Cerebellar cortex (tissue), 1 donor: ENCODE measurements around the gene GREB1L.

Source experiments
- DNase-seq: peaks from one replicate; pipeline ENCODE4 v3.0.0-alpha.2; 2015; ENCODE audit warnings: low spot score

GREB1L gene

DNA sequence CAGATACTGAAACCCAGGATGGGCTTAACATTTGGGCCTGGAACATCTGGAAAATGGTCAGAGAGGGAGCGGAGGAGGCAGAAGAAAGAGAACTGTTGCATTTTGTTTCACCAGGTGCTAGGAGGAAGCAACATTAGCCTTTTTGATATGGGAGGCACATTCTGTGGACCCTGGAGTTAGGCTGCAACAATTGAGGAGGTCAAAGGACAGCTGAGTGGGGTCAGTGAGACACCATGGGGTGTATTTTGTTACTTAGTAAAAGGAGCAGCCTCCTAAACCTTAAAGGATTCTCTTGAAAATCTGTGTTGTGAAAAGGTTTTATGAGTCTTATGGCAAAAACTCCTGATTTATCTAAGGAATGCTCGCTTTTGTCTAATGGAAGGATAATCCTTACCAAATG, 124.9 kb downstream of the GREB1L start:
- DNase-seq: peak; percentile 31

- peak; percentile 67 for DNase-seq
These were observed 127.1 kb downstream of the GREB1L start for GRCh38 chr18:21369146-21369545.

GRCh38 chr18:21369597-21369996, 127.6 kb downstream of the GREB1L start:
- DNase-seq: peak; percentile 26

GRCh38 chr18:21383031-21383430, 141.0 kb downstream of the GREB1L start:
- DNase-seq: no peak

- DNase-seq: no peak
These were observed 144.7 kb downstream of the GREB1L start for GRCh38 chr18:21386523-21387240.

GRCh38 chr18:21387886-21388285, 145.9 kb downstream of the GREB1L start:
- no peak for DNase-seq

GRCh38 chr18:21389283-21389682, 147.3 kb downstream of the GREB1L start:
- no peak for DNase-seq

DNA sequence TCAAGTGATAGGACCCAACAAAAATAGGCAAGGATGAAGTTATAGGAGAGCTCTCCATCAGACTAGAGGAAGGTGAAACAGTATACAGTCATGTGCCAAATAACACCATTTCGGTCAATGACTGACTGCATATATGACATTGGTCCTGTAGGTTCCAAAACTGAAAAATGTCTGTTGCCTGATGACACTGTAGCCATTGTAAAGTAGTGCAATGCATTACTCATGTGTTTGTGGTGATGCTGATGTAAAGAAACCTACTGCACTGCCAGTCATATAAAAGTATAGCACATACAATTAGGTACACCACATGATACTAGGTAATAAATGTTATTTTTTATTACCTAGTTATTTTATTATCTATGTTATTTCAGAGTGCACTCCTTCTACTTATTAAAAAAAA, 147.9 kb downstream of the GREB1L start:
- DNase-seq: no peak

- DNase-seq: no peak
These were observed 149.1 kb downstream of the GREB1L start for GRCh38 chr18:21391074-21391673.

DNA sequence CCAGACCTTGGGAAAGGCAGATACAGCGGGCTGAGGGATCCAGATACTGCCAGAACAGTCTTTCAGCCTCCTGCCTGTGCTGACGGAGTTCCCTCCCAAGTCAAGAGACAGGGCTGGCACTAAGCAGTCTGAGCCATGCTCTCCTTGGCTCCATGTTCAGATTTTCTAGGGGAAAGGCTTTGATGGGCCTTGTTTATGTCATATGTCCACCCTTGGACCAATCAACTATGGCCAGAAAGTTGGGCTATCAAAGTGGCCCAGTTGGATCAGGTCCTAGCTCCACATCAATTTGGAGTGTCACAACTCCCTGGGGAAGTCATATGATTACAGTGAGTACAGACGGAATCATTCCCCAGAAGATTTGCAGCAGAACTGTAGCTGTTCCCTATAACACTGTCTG, 152.0 kb downstream of the GREB1L start:
- no peak for DNase-seq

DNA sequence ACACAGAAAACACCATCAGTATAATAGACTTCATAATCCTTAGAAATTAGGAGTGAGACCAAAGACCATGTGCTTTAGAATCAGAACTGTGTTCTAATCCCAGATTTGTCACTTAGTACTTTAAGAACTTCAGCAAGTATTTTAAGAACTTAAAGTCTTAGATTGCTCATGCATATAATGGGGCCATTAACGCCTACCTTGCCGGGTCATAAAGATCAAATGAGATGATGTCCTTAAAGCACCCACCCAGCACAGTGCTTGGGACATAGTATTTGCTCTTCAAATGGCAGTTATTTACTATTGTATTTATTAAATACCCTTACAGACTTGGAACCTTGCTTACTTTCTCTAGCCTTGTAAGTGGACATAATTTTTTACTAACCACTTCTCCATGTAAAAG, 156.1 kb downstream of the GREB1L start:
- DNase-seq: no peak

GRCh38 chr18:21402272-21402671, 160.2 kb downstream of the GREB1L start:
- DNase-seq: no peak

GRCh38 chr18:21404426-21404825, 162.4 kb downstream of the GREB1L start:
- DNase-seq: no peak

DNA sequence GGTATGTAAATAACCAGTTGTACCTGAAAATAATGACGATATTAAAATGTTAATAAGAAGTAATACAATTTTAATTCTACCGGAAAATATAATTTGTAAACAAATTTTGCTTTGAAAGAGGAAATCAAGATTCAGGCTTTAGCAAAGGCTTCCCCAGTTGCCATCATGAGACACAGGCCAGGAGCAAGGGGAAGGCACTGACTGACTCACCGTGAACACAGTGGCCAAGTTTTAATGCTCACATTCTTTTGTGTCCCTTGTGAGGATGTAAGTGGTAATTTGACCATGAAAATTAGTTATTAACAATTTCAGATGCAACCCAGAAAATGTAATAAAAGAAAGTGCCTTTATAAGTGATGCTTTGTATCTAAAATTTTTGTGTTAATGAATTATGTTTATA, 164.1 kb downstream of the GREB1L start:
- DNase-seq: no peak

- DNase-seq: no peak
These were observed 166.6 kb downstream of the GREB1L start for GRCh38 chr18:21408681-21409080.

DNA sequence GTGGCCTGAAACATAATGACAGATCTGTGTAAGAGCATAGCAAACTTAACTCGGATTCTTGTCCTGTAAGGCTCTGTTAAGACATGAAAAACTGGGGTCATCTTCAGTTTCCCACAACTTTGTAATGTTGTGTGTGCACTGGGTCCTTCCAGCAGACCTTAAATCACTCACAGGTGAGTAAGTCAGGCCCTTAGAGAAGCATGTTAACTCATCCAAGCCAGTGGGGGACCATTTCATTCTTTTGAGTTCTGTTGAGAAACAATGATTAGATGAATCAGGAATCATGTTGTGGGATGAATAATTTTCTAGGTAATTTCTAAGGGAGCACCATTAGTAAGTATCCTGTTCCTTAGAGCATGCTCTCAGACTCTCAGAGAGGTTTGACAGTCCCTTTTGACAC, 191.4 kb downstream of the GREB1L start:
- DNase-seq: no peak

- DNase-seq: no peak
These were observed 197.4 kb downstream of the GREB1L start for GRCh38 chr18:21439431-21439846.

- no peak for DNase-seq
These were observed 199.6 kb downstream of the GREB1L start for GRCh38 chr18:21441670-21442069.

- DNase-seq: no peak
These were observed 201.9 kb downstream of the GREB1L start for GRCh38 chr18:21443776-21444464.

DNA sequence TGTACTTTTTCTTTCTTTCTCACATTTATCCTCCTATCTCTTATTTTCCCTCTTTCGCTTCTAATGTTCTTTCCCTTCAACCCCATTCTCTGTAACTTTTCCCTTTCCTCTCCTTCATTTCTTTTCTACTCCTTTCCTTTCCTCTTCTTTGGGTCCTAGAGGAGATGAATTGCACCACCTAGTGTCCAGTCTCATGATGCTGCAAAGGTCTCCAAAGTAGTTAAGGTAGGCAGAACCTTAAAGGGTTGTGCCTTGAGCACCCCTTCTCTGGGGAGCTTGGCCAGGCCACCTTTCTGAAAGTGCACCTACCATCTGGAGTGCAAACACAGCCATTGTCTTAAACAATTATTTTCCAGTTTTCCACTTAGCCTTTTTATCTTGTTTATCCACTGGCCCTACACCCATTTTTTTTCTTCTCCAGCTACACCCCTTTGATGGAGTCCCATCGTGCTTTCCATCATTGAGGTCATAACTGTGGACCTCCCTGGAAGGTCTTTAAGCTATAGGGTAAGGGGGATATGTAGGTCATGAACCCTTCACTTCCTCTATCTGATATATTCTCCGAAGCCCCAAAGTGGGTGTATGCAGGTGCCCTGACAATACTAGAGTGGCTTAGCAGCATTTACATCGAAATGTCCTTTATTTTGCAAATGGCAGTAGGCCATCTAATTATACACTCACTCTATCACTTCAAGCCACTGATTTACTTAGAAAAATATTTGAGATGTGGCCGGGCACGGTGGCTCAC, 202.6 kb downstream of the GREB1L start:
- peak; percentile 65 for DNase-seq

DNA sequence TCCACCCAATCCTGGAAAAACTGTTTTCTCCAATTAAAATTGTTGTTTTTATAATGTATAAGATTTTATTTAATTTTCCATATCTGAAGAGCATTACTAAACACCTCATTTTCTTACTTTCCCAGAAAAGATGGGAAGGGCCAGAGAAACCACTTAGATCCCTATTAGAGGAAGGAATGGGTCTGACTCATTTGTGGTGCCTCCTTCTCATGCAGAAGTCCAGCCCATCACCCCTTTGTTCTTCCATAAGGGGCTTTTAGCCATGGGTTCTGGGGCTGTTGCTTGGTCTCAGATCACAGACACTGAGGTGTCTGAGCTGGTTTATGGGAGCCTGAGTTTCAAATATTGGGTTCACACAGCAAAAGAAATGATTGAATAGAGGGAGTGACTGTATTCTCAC, 206.3 kb downstream of the GREB1L start:
- no peak for DNase-seq
